ENCODE measurements around the gene NWD2. TPM values are rescaled to one million over a fixed set of nuclear protein-coding genes. Genes with fewer than 3 reads are reported as not detected.

Gene NWD2
- polyA plus RNA-seq, 3 donors = not detected

- no CpG with 5 or more reads among the region's 2 CpGs for WGBS (ENCODE audit: insufficient coverage)
These were observed 196.0 kb downstream of the NWD2 start for GRCh38 chr4:37440501-37440900.

GRCh38 chr4:37441231-37442061, 196.9 kb downstream of the NWD2 start:
- Mint-ChIP-seq H3K36me3 (no peaks in the 10 kb centered on the region), H3K9me3 (peaks cover 0 to 3% (median 0%) of the 10 kb centered on the region in 7 donors), H3K27me3 (ENCODE audit: low read depth in 3 of 3) (peaks cover 0 to 5% (median 3%) of the 10 kb centered on the region in 3 donors), H3K4me3 (no peak overlapping the region), H3K27ac (no peak overlapping the region), H3K4me1 (no peaks in the 10 kb centered on the region)
- Histone ChIP-seq H3K9ac (ENCODE audit: insufficient read depth, low read length, poor library complexity, severe bottlenecking) (no peak overlapping the region), H3K79me2 (ENCODE audit: insufficient read depth, low read length) (no peaks in the 10 kb centered on the region), H3K4me2 (replicated peaks; ENCODE audit: extremely low read depth, low read length, poor library complexity, severe bottlenecking) (no peak overlapping the region), H3K4me1 (ENCODE audit: control insufficient read depth in 1 of 2, insufficient read depth in 2 of 2, low read length in 2 of 2) (no peaks in the 10 kb centered on the region), H3K36me3 (replicated peaks in 1 of 2; ENCODE audit: control insufficient read depth in 1 of 2, insufficient read depth in 2 of 2, low read length in 2 of 2) (no peaks in the 10 kb centered on the region), H4K20me1 (ENCODE audit: insufficient read depth, low read length) (no peaks in the 10 kb centered on the region), H3K27ac (ENCODE audit: low read depth in 1 of 2, low read length in 2 of 2) (no peak overlapping the region), H2AFZ (ENCODE audit: insufficient read depth, low read depth, low read length, poor library complexity, severe bottlenecking) (no peak overlapping the region), H3K9me3 (replicated peaks in 1 of 2; ENCODE audit: control insufficient read depth in 1 of 2, insufficient read depth in 1 of 2, low read length in 2 of 2) (no peaks in the 10 kb centered on the region), H3K27me3 (ENCODE audit: control insufficient read depth in 2 of 2, insufficient read depth in 2 of 2, low read length in 2 of 2) (no peaks in the 10 kb centered on the region), H3K4me3 (replicated peaks in 1 of 3; ENCODE audit: low read depth in 2 of 3, low read length in 3 of 3) (no peak overlapping the region)
- 93% methylated on average over 6 of the region's 9 CpGs for WGBS (ENCODE audit: insufficient coverage)
- no peak for TF ChIP-seq CTCF (IDR thresholded peaks at IDR 0.05)
- intact Hi-C loops (cut with micrococcal nuclease) = no loop called here
- DNase-seq = no peak

More at GRCh38 chr4:37440501-37440900, 196.0 kb downstream of the NWD2 start:
- Histone ChIP-seq H3K4me3 (replicated peaks in 1 of 3; ENCODE audit: low read depth in 2 of 3, low read length in 3 of 3) (no peak overlapping the region), H3K4me2 (replicated peaks; ENCODE audit: extremely low read depth, low read length, poor library complexity, severe bottlenecking) (no peak overlapping the region), H3K36me3 (replicated peaks in 1 of 2; ENCODE audit: control insufficient read depth in 1 of 2, insufficient read depth in 2 of 2, low read length in 2 of 2) (no peaks in the 10 kb centered on the region), H4K20me1 (ENCODE audit: insufficient read depth, low read length) (no peaks in the 10 kb centered on the region), H3K4me1 (ENCODE audit: control insufficient read depth in 1 of 2, insufficient read depth in 2 of 2, low read length in 2 of 2) (no peaks in the 10 kb centered on the region), H2AFZ (ENCODE audit: insufficient read depth, low read depth, low read length, poor library complexity, severe bottlenecking) (no peak overlapping the region), H3K79me2 (ENCODE audit: insufficient read depth, low read length) (no peaks in the 10 kb centered on the region), H3K9ac (ENCODE audit: insufficient read depth, low read length, poor library complexity, severe bottlenecking) (no peak overlapping the region), H3K9me3 (replicated peaks in 1 of 2; ENCODE audit: control insufficient read depth in 1 of 2, insufficient read depth in 1 of 2, low read length in 2 of 2) (no peaks in the 10 kb centered on the region), H3K27ac (ENCODE audit: low read depth in 1 of 2, low read length in 2 of 2) (no peak overlapping the region), H3K27me3 (ENCODE audit: control insufficient read depth in 2 of 2, insufficient read depth in 2 of 2, low read length in 2 of 2) (no peaks in the 10 kb centered on the region)
- Mint-ChIP-seq H3K36me3 (no peaks in the 10 kb centered on the region), H3K9me3 (peaks cover 0 to 3% (median 0%) of the 10 kb centered on the region in 7 donors), H3K4me3 (no peak overlapping the region), H3K4me1 (no peaks in the 10 kb centered on the region), H3K27me3 (ENCODE audit: low read depth in 3 of 3) (peaks cover 0 to 5% (median 3%) of the 10 kb centered on the region in 3 donors), H3K27ac (no peak overlapping the region)
- intact Hi-C loops (cut with micrococcal nuclease) = no loop called here
- DNase-seq = no peak
- no peak for TF ChIP-seq CTCF (IDR thresholded peaks at IDR 0.05)
